ENCODE data around the gene EFCAB11.
"Not testable (repeated sequence)": the region's sequence is repeated elsewhere in the genome, so short reads cannot be mapped to it uniquely, and the experiment has no call there.

Gene EFCAB11

DNA sequence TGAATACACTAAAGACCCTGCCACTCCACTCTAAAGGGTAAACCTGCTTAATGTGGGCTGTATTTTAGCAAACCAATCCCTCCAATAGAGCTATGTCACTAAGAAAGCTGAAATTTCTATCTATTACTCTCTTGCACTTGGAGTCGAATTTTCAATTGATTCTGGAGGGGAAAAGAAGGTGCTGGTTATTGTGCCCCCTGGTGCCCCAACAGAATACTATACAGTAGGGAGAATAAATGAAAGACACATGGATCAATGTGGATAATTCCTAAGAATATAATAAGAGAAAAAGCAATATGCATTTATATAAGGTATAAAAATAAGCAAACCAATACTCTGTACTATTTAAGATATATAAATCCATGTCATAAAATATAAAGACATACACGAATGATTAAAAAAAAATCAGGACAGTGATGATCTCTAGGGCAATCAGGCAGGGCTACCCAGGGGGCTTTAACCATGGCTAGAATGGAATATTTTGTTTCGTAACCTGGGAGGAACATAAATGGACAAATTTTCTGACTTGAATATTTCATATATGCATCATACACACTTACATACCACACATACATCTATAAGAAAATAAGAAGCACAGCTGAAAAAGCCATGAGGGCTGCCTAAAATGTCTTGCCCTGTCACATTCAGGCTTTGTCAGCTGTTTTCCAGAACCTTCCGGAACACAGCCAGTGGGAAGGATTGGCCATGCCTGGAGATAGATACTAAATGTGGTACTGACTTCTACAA, 54.4 kb downstream of the EFCAB11 start:
- Histone ChIP-seq H3K4me1 (ENCODE audit: insufficient read depth, low read length, poor library complexity, severe bottlenecking) (peaks cover 6% of the 10 kb centered on the region), H3F3A (ENCODE audit: low read depth) (no peaks in the 10 kb centered on the region), H3K4me2 (ENCODE audit: low read depth, low read length, poor library complexity, severe bottlenecking) (no peak overlapping the region), H3K9me2 (replicated peaks; ENCODE audit: low read depth, low read length) (no peaks in the 10 kb centered on the region), H3K36me3 (ENCODE audit: insufficient read depth, low read length) (no peaks in the 10 kb centered on the region), H3K27me3 (ENCODE audit: insufficient read depth, low read length, poor library complexity, severe bottlenecking) (no peaks in the 10 kb centered on the region), H4K20me1 (ENCODE audit: insufficient read depth, low read length, poor library complexity, severe bottlenecking) (no peaks in the 10 kb centered on the region), H3K4me3 (ENCODE audit: low read length, poor library complexity, severe bottlenecking) (no peak overlapping the region), H2AFZ (ENCODE audit: low read length) (no peak overlapping the region), H3K9ac (ENCODE audit: low read depth, low read length, poor library complexity, severe bottlenecking) (no peak overlapping the region), H3K9me3 (ENCODE audit: insufficient read depth, low read depth, low read length) (no peaks in the 10 kb centered on the region), H3K79me2 (ENCODE audit: insufficient read depth, low read length) (no peaks in the 10 kb centered on the region)
- TF ChIP-seq, protein P1, sequence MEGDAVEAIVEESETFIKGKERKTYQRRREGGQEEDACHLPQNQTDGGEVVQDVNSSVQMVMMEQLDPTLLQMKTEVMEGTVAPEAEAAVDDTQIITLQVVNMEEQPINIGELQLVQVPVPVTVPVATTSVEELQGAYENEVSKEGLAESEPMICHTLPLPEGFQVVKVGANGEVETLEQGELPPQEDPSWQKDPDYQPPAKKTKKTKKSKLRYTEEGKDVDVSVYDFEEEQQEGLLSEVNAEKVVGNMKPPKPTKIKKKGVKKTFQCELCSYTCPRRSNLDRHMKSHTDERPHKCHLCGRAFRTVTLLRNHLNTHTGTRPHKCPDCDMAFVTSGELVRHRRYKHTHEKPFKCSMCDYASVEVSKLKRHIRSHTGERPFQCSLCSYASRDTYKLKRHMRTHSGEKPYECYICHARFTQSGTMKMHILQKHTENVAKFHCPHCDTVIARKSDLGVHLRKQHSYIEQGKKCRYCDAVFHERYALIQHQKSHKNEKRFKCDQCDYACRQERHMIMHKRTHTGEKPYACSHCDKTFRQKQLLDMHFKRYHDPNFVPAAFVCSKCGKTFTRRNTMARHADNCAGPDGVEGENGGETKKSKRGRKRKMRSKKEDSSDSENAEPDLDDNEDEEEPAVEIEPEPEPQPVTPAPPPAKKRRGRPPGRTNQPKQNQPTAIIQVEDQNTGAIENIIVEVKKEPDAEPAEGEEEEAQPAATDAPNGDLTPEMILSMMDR (conservative IDR thresholded peaks at IDR 0.05; ENCODE audit: low read length): peak; percentile 73
- TF ChIP-seq EZH2phosphoT487 (IDR thresholded peaks at IDR 0.05; ENCODE audit: borderline replicate concordance): no peak

DNA sequence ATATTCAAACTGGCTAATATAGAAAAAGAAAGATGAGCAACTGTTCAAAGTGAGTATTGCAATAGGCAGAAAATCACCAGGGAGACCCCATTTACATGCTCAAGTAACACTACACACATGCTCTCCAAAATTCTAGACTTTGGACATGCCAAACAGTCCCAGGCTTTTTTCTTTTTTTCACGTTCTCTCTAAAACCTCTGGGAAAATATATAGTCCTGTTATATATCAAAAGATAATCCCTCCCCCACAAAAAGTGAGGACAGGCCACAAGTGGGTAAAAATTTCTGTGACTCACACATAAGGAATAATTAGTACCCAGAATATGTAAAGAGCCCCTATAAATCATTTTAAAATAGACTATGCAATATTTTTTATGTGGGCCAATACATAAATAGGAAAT, 55.2 kb downstream of the EFCAB11 start:
- Histone ChIP-seq H3K9me2 (replicated peaks; ENCODE audit: low read depth, low read length) (no peaks in the 10 kb centered on the region), H4K20me1 (ENCODE audit: insufficient read depth, low read length, poor library complexity, severe bottlenecking) (no peaks in the 10 kb centered on the region), H3K36me3 (ENCODE audit: insufficient read depth, low read length) (no peaks in the 10 kb centered on the region), H2AFZ (ENCODE audit: low read length) (no peak overlapping the region), H3K4me1 (ENCODE audit: insufficient read depth, low read length, poor library complexity, severe bottlenecking) (peaks cover 6% of the 10 kb centered on the region), H3K27me3 (ENCODE audit: insufficient read depth, low read length, poor library complexity, severe bottlenecking) (no peaks in the 10 kb centered on the region), H3K4me2 (ENCODE audit: low read depth, low read length, poor library complexity, severe bottlenecking) (no peak overlapping the region), H3F3A (ENCODE audit: low read depth) (no peaks in the 10 kb centered on the region), H3K4me3 (ENCODE audit: low read length, poor library complexity, severe bottlenecking) (no peak overlapping the region), H3K79me2 (ENCODE audit: insufficient read depth, low read length) (no peaks in the 10 kb centered on the region), H3K9me3 (ENCODE audit: insufficient read depth, low read depth, low read length) (no peaks in the 10 kb centered on the region), H3K9ac (ENCODE audit: low read depth, low read length, poor library complexity, severe bottlenecking) (no peak overlapping the region)
- no peak for TF ChIP-seq EZH2phosphoT487 (IDR thresholded peaks at IDR 0.05; ENCODE audit: borderline replicate concordance)
- TF ChIP-seq, protein P1 (conservative IDR thresholded peaks at IDR 0.05; ENCODE audit: low read length): no peak

DNA sequence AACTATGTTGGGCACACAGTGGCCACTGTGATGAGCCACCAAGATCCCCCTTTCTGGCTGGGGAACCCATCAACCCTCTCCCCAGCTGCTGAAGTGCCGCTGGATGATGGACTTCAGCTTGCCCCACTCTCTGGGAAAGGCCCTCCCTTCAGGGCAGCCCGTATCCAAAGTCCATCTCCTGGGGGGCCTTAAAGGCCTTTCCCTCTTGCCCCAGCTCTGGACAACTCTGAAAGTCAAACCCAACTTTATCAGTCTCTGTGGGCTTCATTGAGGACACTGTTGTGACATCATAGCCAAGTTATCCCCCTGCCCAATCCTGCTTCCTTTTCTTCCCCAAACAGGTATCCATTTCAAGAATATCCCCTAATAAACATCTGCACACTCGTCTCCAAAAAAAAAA, 61.1 kb downstream of the EFCAB11 start:
- not testable (repeated sequence) for H3K9me2 ChIP-seq (replicated peaks; ENCODE audit: low read depth, low read length); H3K4me1 ChIP-seq (ENCODE audit: insufficient read depth, low read length, poor library complexity, severe bottlenecking); H3K27me3 ChIP-seq (ENCODE audit: insufficient read depth, low read length, poor library complexity, severe bottlenecking); H3K79me2 ChIP-seq (ENCODE audit: insufficient read depth, low read length); H4K20me1 ChIP-seq (ENCODE audit: insufficient read depth, low read length, poor library complexity, severe bottlenecking); H3K36me3 ChIP-seq (ENCODE audit: insufficient read depth, low read length); H3K9ac ChIP-seq (ENCODE audit: low read depth, low read length, poor library complexity, severe bottlenecking); H3F3A ChIP-seq (ENCODE audit: low read depth); H3K4me2 ChIP-seq (ENCODE audit: low read depth, low read length, poor library complexity, severe bottlenecking); H3K4me3 ChIP-seq (ENCODE audit: low read length, poor library complexity, severe bottlenecking); H2AFZ ChIP-seq (ENCODE audit: low read length); H3K9me3 ChIP-seq (ENCODE audit: insufficient read depth, low read depth, low read length)

DNA sequence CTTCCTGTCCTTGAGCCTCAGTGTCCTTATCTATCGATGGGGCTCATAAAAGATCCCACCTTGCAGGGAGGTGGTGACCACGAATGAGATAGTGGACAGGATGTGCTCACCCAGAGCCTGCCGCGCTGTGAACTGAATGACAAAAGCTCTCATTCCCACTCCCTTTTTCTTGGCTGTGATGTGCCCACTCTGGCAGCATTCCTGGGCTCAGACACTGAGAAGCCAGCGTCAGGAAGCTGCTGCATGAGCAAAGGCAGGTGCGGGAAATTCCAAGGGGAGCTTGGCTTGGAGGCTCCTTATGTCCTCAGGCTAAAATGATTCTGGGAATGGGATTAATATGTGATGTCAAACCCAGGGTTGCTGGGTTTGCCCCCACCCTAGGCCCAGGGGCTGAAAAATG, 61.6 kb downstream of the EFCAB11 start:
- H3F3A ChIP-seq (ENCODE audit: low read depth): no peaks in the 10 kb centered on the region
- H3K4me2 ChIP-seq (ENCODE audit: low read depth, low read length, poor library complexity, severe bottlenecking): no peak overlapping the region
- H3K27me3 ChIP-seq (ENCODE audit: insufficient read depth, low read length, poor library complexity, severe bottlenecking): no peaks in the 10 kb centered on the region
- H3K9me2 ChIP-seq (replicated peaks; ENCODE audit: low read depth, low read length): no peaks in the 10 kb centered on the region
- H3K36me3 ChIP-seq (ENCODE audit: insufficient read depth, low read length): no peaks in the 10 kb centered on the region
- no peaks in the 10 kb centered on the region for H3K4me1 ChIP-seq (ENCODE audit: insufficient read depth, low read length, poor library complexity, severe bottlenecking)
- no peak overlapping the region for H2AFZ ChIP-seq (ENCODE audit: low read length)
- no peak for TF ChIP-seq EZH2phosphoT487 (IDR thresholded peaks at IDR 0.05; ENCODE audit: borderline replicate concordance)
- TF ChIP-seq, protein P1 (conservative IDR thresholded peaks at IDR 0.05; ENCODE audit: low read length): no peak
- H3K79me2 ChIP-seq (ENCODE audit: insufficient read depth, low read length): no peaks in the 10 kb centered on the region
- no peaks in the 10 kb centered on the region for H4K20me1 ChIP-seq (ENCODE audit: insufficient read depth, low read length, poor library complexity, severe bottlenecking)
- H3K9me3 ChIP-seq (ENCODE audit: insufficient read depth, low read depth, low read length): no peaks in the 10 kb centered on the region
- no peak overlapping the region for H3K9ac ChIP-seq (ENCODE audit: low read depth, low read length, poor library complexity, severe bottlenecking)
- no peak overlapping the region for H3K4me3 ChIP-seq (ENCODE audit: low read length, poor library complexity, severe bottlenecking)

DNA sequence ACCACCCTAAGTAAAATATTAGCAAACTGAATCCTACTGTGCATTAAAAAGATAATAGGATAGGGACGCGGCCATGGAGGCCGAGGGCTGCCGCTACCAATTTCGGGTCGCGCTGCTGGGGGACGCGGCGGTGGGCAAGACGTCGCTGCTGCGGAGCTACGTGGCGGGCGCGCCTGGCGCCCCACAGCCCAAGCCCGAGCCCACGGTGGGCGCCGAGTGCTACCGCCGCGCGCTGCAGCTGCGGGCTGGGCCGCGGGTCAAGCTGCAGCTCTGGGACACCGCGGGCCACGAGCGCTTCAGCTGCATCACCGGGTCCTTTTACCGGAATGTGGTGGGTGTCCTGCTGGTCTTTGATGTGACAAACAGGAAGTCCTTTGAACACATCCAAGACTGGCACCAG, 62.8 kb downstream of the EFCAB11 start:
- not testable (repeated sequence) for H3K9ac ChIP-seq (ENCODE audit: low read depth, low read length, poor library complexity, severe bottlenecking); H3K9me3 ChIP-seq (ENCODE audit: insufficient read depth, low read depth, low read length); H3K79me2 ChIP-seq (ENCODE audit: insufficient read depth, low read length); H3K9me2 ChIP-seq (replicated peaks; ENCODE audit: low read depth, low read length); H3K36me3 ChIP-seq (ENCODE audit: insufficient read depth, low read length); H2AFZ ChIP-seq (ENCODE audit: low read length); H3K4me2 ChIP-seq (ENCODE audit: low read depth, low read length, poor library complexity, severe bottlenecking); H3F3A ChIP-seq (ENCODE audit: low read depth); H3K27me3 ChIP-seq (ENCODE audit: insufficient read depth, low read length, poor library complexity, severe bottlenecking); H3K4me1 ChIP-seq (ENCODE audit: insufficient read depth, low read length, poor library complexity, severe bottlenecking); H3K4me3 ChIP-seq (ENCODE audit: low read length, poor library complexity, severe bottlenecking); H4K20me1 ChIP-seq (ENCODE audit: insufficient read depth, low read length, poor library complexity, severe bottlenecking)
